Mucosa of descending colon (tissue), 3 donors: ENCODE results near the gene CHMP5. TPM values are rescaled to one million over a fixed set of nuclear protein-coding genes. Genes with fewer than 3 reads are reported as not detected.

Source experiments
- ATAC-seq: fragments of 200-7000 bp; cut with Tn5 transposase; one replicate; pipeline ENCODE4 v1.9.1; 2020; ENCODE audit warnings: mild to moderate bottlenecking, moderate library complexity
- DNase-seq, 3 donors: peaks; one replicate each; pipeline ENCODE4 v3.0.0-alpha.2; 2020
- H3K36me3 ChIP-seq: fragments of 200-600 bp; one replicate; pipeline ENCODE4 v1.8.0; 2021; ENCODE audit warnings: low read depth, mild to moderate bottlenecking
- H3K4me1 ChIP-seq: fragments of 200-600 bp; one replicate; pipeline ENCODE4 v1.8.0; 2021; ENCODE audit warnings: low read depth, mild to moderate bottlenecking
- H3K4me3 ChIP-seq: fragments of 200-600 bp; one replicate; pipeline ENCODE4 v1.8.0; 2021; ENCODE audit warnings: mild to moderate bottlenecking
- H3K9me3 ChIP-seq: fragments of 200-600 bp; one replicate; pipeline ENCODE4 v1.8.0; 2021; ENCODE audit warnings: mild to moderate bottlenecking
- intact Hi-C, 2 donors: fragments of 100-400 bp; cut with DNase I in 1 of 2; cut with micrococcal nuclease in 1 of 2; formaldehyde crosslinking; loops; one replicate each; pipeline versions ENCODE4 v1.11.0 to v1.11.1; 2022; cut with DNase I, micrococcal nuclease
- total RNA-seq, 3 donors: library from RNA; stranded (reverse); fragmentation: NEBNext Ultra II Directional in 2 of 3; extraction: Animal tissue kit (Norgen Biotek cat#: 25700) in 2 of 3; gene quantifications; one replicate each; pipeline versions ENCODE4 v1.2.1 to v1.2.4, GENCODE V29; 2021 to 2023
- TF ChIP-seq, protein P1 (sequence below): fragments of 200-600 bp; IDR thresholded peaks from one replicate; pipeline ENCODE4 v1.8.0; 2022; ENCODE audit warnings: antibody characterized with exemption, mild to moderate bottlenecking
- donor health status: DM: no; HTN: no; CAD: no; lungs with moderate emphysema.
- donor health status: DM: no; HTN: no; CAD: no.
- donor health status: DM: no; HTN: yes; CAD: no.

Gene CHMP5
- total RNA-seq, 3 donors from 2014 or later: 72.2 to 98.1 (median 84.3) TPM

DNA sequence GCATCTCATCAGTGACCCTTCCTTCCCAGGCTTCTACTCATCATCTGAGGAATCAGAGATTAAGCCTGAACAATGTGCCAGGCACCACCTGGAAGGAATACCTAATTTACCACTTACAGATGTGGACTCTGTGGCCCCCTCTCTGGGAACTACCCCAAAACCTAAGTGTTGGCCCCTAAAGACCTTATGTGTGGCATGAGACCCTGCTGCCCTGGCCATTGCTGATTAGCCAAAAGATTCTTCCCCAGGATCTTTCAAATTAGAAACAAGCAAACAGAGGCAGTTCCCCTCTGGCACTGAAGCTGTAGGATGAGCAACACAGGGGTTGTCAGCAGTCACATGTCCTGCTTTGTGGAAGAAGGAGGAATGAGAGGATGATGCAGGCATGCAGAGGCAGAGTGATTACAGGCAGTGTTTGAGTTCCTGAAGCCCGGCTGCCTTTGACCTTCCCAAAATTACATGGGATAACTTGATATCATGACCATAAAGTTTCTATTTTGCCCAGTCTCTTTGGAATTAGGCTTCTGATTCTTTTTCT, 14.3 kb upstream of the CHMP5 start:
- TF ChIP-seq, protein P1, sequence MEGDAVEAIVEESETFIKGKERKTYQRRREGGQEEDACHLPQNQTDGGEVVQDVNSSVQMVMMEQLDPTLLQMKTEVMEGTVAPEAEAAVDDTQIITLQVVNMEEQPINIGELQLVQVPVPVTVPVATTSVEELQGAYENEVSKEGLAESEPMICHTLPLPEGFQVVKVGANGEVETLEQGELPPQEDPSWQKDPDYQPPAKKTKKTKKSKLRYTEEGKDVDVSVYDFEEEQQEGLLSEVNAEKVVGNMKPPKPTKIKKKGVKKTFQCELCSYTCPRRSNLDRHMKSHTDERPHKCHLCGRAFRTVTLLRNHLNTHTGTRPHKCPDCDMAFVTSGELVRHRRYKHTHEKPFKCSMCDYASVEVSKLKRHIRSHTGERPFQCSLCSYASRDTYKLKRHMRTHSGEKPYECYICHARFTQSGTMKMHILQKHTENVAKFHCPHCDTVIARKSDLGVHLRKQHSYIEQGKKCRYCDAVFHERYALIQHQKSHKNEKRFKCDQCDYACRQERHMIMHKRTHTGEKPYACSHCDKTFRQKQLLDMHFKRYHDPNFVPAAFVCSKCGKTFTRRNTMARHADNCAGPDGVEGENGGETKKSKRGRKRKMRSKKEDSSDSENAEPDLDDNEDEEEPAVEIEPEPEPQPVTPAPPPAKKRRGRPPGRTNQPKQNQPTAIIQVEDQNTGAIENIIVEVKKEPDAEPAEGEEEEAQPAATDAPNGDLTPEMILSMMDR: no peak
- no peaks in the 10 kb centered on the region for H3K9me3 ChIP-seq
- ATAC-seq (no peak), DNase-seq (no peak)
- intact Hi-C loops: no loop called here
- H3K4me3 ChIP-seq: no peak overlapping the region
- H3K36me3 ChIP-seq: no peaks in the 10 kb centered on the region
- H3K4me1 ChIP-seq: no peaks in the 10 kb centered on the region

DNA sequence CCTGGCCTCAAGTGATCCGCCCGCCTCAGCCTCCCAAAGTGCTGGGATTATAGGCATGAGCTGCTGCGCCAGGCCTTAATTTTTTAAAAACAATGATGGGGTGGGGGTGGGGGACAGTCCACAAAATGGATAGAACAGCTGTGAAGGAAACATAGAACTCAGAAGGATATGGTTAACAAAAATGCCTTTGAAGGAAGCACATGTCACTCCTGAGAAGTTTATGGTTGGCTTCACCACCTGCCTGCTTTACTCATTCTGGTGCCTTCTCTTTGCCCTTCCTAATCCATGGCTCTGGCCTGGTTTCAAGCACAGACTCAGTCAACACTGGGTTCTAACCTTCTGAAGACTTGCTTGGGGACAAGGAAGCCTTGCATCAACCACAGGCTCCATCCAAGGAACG, 10.6 kb upstream of the CHMP5 start:
- peaks cover 8% of the 10 kb centered on the region for H3K36me3 ChIP-seq
- DNase-seq: no peak
- TF ChIP-seq, protein P1: no peak
- no peak for ATAC-seq
- no peaks in the 10 kb centered on the region for H3K9me3 ChIP-seq
- intact Hi-C loops: no loop called here
- H3K4me3 ChIP-seq: no peak overlapping the region
- no peaks in the 10 kb centered on the region for H3K4me1 ChIP-seq

DNA sequence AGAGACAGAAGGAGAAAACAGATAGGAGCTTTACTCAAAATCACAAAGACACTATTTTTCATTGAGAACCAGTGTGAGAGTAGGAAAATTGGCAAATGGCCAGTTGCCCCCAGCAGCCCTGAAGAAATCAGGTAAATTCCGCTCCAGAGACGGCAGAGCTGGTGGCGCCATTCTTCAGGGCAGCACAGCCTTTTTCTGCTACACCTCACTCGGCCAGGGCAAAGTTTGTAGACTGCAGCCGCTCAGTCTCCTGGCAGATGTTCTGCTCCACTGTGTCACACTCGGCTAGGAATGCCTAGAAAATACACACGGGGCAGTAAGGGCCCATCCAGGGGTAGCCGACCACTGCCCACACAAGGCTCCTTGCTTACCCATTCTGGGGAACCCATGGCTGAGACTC, 9.8 kb upstream of the CHMP5 start:
- TF ChIP-seq, protein P1: no peak
- no peaks in the 10 kb centered on the region for H3K4me1 ChIP-seq
- no peak for ATAC-seq
- no peaks in the 10 kb centered on the region for H3K9me3 ChIP-seq
- no peak overlapping the region for H3K4me3 ChIP-seq
- DNase-seq: no peak
- intact Hi-C loops: no loop called here
- peaks cover 11% of the 10 kb centered on the region for H3K36me3 ChIP-seq

DNA sequence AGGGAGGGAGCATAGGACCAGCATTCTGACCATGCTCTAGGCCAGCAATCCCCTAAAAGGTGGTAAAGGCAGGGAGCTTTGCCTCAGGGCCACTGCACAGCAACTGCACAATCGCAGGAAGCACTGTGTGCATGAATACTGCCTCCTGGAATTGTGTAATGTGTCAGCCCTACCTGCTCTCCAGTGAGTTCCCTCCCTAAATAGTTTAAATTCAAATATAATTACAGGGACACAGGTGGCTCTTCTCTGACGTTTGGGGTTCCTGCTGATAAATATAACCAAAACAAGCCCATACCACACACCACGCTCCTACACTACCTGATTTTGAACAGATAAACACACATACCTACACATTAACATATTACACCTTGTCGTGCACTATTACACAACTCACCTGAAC, 9.4 kb upstream of the CHMP5 start:
- no peak for DNase-seq
- no peak for ATAC-seq
- intact Hi-C loops: no loop called here
- no peaks in the 10 kb centered on the region for H3K9me3 ChIP-seq
- peaks cover 11% of the 10 kb centered on the region for H3K36me3 ChIP-seq
- H3K4me1 ChIP-seq: no peaks in the 10 kb centered on the region
- TF ChIP-seq, protein P1: no peak
- H3K4me3 ChIP-seq: no peak overlapping the region

DNA sequence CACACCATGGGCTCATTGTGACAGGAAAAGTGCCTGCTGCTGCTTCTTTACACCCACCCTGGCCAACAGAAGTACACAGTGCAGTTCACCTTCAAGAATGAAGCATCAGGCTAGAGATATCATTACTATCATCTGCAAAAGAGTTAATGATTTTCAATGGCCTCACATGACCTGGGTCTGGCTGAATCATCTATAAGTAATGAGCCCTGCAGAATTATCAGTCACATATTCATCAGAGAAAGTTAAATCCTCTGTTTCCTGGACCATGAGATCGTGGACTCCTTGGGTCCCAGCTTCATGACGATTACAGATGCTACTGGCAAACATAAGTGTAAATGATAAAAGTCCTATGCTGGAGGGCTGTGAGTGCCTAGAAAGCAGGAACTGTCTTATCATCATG, 8.6 kb upstream of the CHMP5 start:
- H3K4me3 ChIP-seq: no peak overlapping the region
- TF ChIP-seq, protein P1: no peak
- H3K9me3 ChIP-seq: no peaks in the 10 kb centered on the region
- intact Hi-C loops: no loop called here
- ATAC-seq (no peak), DNase-seq (no peak)
- H3K36me3 ChIP-seq: peaks cover 18% of the 10 kb centered on the region
- H3K4me1 ChIP-seq: no peaks in the 10 kb centered on the region

DNA sequence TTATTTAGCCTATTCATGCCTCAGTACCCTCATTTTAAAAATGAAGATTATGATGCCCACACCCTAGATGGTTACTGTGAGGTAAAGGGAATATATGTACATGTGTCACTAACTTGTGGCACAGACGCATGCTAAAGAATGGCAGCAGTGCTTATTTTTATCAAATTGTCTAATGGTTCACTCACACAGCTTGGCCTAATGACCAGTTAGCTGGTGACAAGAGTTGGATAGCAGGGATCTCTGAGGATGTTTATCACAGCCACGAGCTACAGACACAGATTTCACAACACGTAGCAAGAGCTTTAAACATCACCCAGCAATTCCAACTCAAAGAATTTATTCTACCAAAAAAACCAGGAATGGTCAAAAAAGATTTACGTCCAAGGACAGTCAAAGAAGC, 7.6 kb upstream of the CHMP5 start:
- Histone ChIP-seq H3K9me3 (no peaks in the 10 kb centered on the region), H3K36me3 (peaks cover 19% of the 10 kb centered on the region), H3K4me3 (no peak overlapping the region), H3K4me1 (no peaks in the 10 kb centered on the region)
- intact Hi-C loops: no loop called here
- DNase-seq (no peak), ATAC-seq (no peak)
- TF ChIP-seq, protein P1: no peak
